KMS-11 (cell line): ENCODE measurements around the gene PFDN1.

Experiments
- H2AFZ ChIP-seq: fragments of 200-600 bp; sonication (generic); 2 replicates; pipeline ENCODE4 v1.6.1; 2016; ENCODE audit warnings: antibody characterized with exemption, mixed run types, low read depth
- H3K27ac ChIP-seq: fragments of 200-600 bp; sonication (generic); 2 replicates; pipeline ENCODE4 v1.6.1; 2016; ENCODE audit warnings: mild to moderate bottlenecking, mixed run types
- H3K27me3 ChIP-seq: fragments of 200-600 bp; sonication (generic); 2 replicates; pipeline ENCODE4 v1.6.1; 2017; ENCODE audit warnings: mild to moderate bottlenecking, low read depth, mixed run types, moderate library complexity; ENCODE audit not compliant: insufficient read depth
- H3K36me3 ChIP-seq: fragments of 200-600 bp; sonication (generic); 2 replicates; pipeline ENCODE4 v1.6.1; 2017; ENCODE audit warnings: mild to moderate bottlenecking, mixed run types; ENCODE audit not compliant: insufficient read depth
- H3K4me1 ChIP-seq: fragments of 200-600 bp; sonication (generic); 2 replicates; pipeline ENCODE4 v1.6.1; 2016; ENCODE audit warnings: mild to moderate bottlenecking, low read depth, mixed run types; ENCODE audit not compliant: poor library complexity, severe bottlenecking
- H3K4me2 ChIP-seq: fragments of 200-600 bp; sonication (generic); 2 replicates; pipeline ENCODE4 v1.7.0; 2016; ENCODE audit warnings: mild to moderate bottlenecking, mixed run types
- H3K4me3 ChIP-seq: fragments of 200-600 bp; sonication (generic); IDR thresholded peaks from 2 replicates; pipeline ENCODE4 v1.6.1; 2017; ENCODE audit warnings: low read depth, low read length, mixed read lengths; ENCODE audit not compliant: insufficient read depth
- H3K79me2 ChIP-seq: fragments of 200-600 bp; sonication (generic); 2 replicates; pipeline ENCODE4 v1.6.1; 2016; ENCODE audit warnings: low read depth, mixed run types; ENCODE audit not compliant: insufficient read depth
- H3K9ac ChIP-seq: fragments of 200-600 bp; sonication (generic); 2 replicates; pipeline ENCODE4 v1.6.1; 2016; ENCODE audit warnings: mild to moderate bottlenecking, mixed run types
- H4K20me1 ChIP-seq: fragments of 200-600 bp; sonication (generic); 2 replicates; pipeline ENCODE4 v1.6.1; 2016; ENCODE audit warnings: mild to moderate bottlenecking, mixed run types; ENCODE audit not compliant: insufficient read depth
- CTCF ChIP-seq: fragments of 200-600 bp; sonication (generic); conservative IDR thresholded peaks from 2 replicates; pipeline ENCODE4 v1.6.1; 2017; ENCODE audit warnings: low read depth, mild to moderate bottlenecking, antibody characterized with exemption, low read length, moderate library complexity, mixed read lengths

PFDN1 gene

GRCh38 chr5:140342896-140343295 lies 40.0 kb upstream of the PFDN1 start:
- no peak for TF ChIP-seq CTCF
- no peak overlapping the region for H3K9ac ChIP-seq
- H3K27ac ChIP-seq: no peak overlapping the region
- no peak overlapping the region for H2AFZ ChIP-seq
- no peaks in the 10 kb centered on the region for H3K36me3 ChIP-seq
- H3K27me3 ChIP-seq: peaks cover 9% of the 10 kb centered on the region; the same call in 1 of the 2 replicates
- H3K4me1 ChIP-seq: peaks cover 9% of the 10 kb centered on the region
- no peaks in the 10 kb centered on the region for H3K79me2 ChIP-seq
- no peak overlapping the region for H3K4me3 ChIP-seq
- H4K20me1 ChIP-seq: no peaks in the 10 kb centered on the region
- no peak overlapping the region for H3K4me2 ChIP-seq

- Histone ChIP-seq H3K79me2 (no peaks in the 10 kb centered on the region), H3K27ac (no peak overlapping the region), H4K20me1 (no peaks in the 10 kb centered on the region), H3K4me1 (peaks cover 7% of the 10 kb centered on the region), H3K9ac (no peak overlapping the region), H3K4me2 (no peak overlapping the region), H2AFZ (no peak overlapping the region), H3K36me3 (no peaks in the 10 kb centered on the region), H3K27me3 (peaks cover 9% of the 10 kb centered on the region; the same call in 1 of the 2 replicates), H3K4me3 (no peak overlapping the region)
- no peak for TF ChIP-seq CTCF
These were observed 39.4 kb upstream of the PFDN1 start for GRCh38 chr5:140342287-140342686.

GRCh38 chr5:140341591-140341990 lies 38.7 kb upstream of the PFDN1 start:
- H3K4me2 ChIP-seq: no peak overlapping the region
- no peak overlapping the region for H3K4me3 ChIP-seq
- H3K79me2 ChIP-seq: no peaks in the 10 kb centered on the region
- H3K27me3 ChIP-seq: peaks cover 5% of the 10 kb centered on the region; the same call in 1 of the 2 replicates
- H3K27ac ChIP-seq: no peak overlapping the region
- H3K36me3 ChIP-seq: no peaks in the 10 kb centered on the region
- H4K20me1 ChIP-seq: no peaks in the 10 kb centered on the region
- peaks cover under 1% of the 10 kb centered on the region for H3K4me1 ChIP-seq
- no peak overlapping the region for H2AFZ ChIP-seq
- no peak for TF ChIP-seq CTCF
- H3K9ac ChIP-seq: no peak overlapping the region

GRCh38 chr5:140340605-140341121 lies 37.8 kb upstream of the PFDN1 start:
- Histone ChIP-seq H3K4me2 (no peak overlapping the region), H3K79me2 (no peaks in the 10 kb centered on the region), H3K4me3 (no peak overlapping the region), H3K4me1 (no peaks in the 10 kb centered on the region), H3K27ac (no peak overlapping the region), H3K27me3 (peaks cover 3% of the 10 kb centered on the region; the same call in 1 of the 2 replicates), H2AFZ (no peak overlapping the region), H4K20me1 (no peaks in the 10 kb centered on the region), H3K36me3 (no peaks in the 10 kb centered on the region), H3K9ac (no peak overlapping the region)
- no peak for TF ChIP-seq CTCF
